Lung (tissue), 12 donors: Measurements from ENCODE around the gene KCNB1. TPM values are rescaled to one million over a fixed set of nuclear protein-coding genes. Genes with fewer than 3 reads are reported as not detected.

Experiments
- ATAC-seq: fragments of 200-7000 bp; cut with Tn5 transposase; one replicate; pipeline ENCODE4 v1.9.1; 2020; ENCODE audit warnings: moderate number of reproducible peaks; ENCODE audit not compliant: insufficient read depth, low FRiP score
- DNase-seq, 3 donors: peaks; one replicate each; pipeline ENCODE4 v3.0.0-alpha.2; 2013 to 2017
- H3K27ac ChIP-seq, 2 donors: one replicate each; pipeline ENCODE4 v1.5.1; 2013; ENCODE audit warnings: mild to moderate bottlenecking in 2 of 2, moderate library complexity in 2 of 2, control low read depth in 1 of 2, inconsistent platforms in 1 of 2, low read depth in 1 of 2, low read length in 1 of 2
- H3K27me3 ChIP-seq, 3 donors: one replicate each; pipeline ENCODE4 v1.5.1; 2013; ENCODE audit warnings: low read length in 2 of 3; ENCODE audit not compliant: control insufficient read depth in 3 of 3, insufficient read depth in 3 of 3
- H3K36me3 ChIP-seq, 4 donors: one replicate each; pipeline ENCODE4 v1.5.1; 2013; ENCODE audit warnings: low read length in 4 of 4, mild to moderate bottlenecking in 1 of 4, moderate library complexity in 1 of 4; ENCODE audit not compliant: control insufficient read depth in 4 of 4, insufficient read depth in 4 of 4
- H3K4me1 ChIP-seq, 5 donors: one replicate each; pipeline ENCODE4 v1.5.1; 2013; ENCODE audit warnings: low read length in 5 of 5, mild to moderate bottlenecking in 2 of 5, moderate library complexity in 1 of 5; ENCODE audit not compliant: control insufficient read depth in 5 of 5, insufficient read depth in 5 of 5
- H3K4me3 ChIP-seq: one replicate; pipeline ENCODE4 v1.5.1; 2013; ENCODE audit warnings: mild to moderate bottlenecking, control low read depth, moderate library complexity
- H3K9ac ChIP-seq, 2 donors: one replicate each; pipeline ENCODE4 v1.5.1; 2013; ENCODE audit warnings: low read length in 2 of 2, control low read depth in 1 of 2; ENCODE audit not compliant: insufficient read depth in 1 of 2
- H3K9me3 ChIP-seq, 4 donors: one replicate each; pipeline ENCODE4 v1.5.1; 2013; ENCODE audit warnings: low read length in 3 of 4, mild to moderate bottlenecking in 1 of 4, moderate library complexity in 1 of 4; ENCODE audit not compliant: control insufficient read depth in 4 of 4, insufficient read depth in 3 of 4
- WGBS, 2 donors: extraction: QIAGEN DNeasy Blood & Tissue Kit; methylation state at CpG; one replicate each; pipeline ENCODE4 v1.1.7; 2013; 5-methylcytosine and 5-hydroxymethylcytosine counted together
- polyA plus RNA-seq, 2 donors: library from polyadenylated mRNA; stranded (reverse); fragments of 200-250 nt; gene quantifications; one replicate each; pipeline ENCODE4 v1.2.1, GENCODE V29; 2013
- total RNA-seq, 2 donors: library from RNA; depleted of rRNA in 1 of 2; stranded (reverse); fragments of >200 nt in 1 of 2; gene quantifications; one replicate each; pipeline ENCODE4 v1.2.1, GENCODE V29; 2014 to 2021
- TF ChIP-seq, protein P1 (sequence below): IDR thresholded peaks from 2 replicates; pipeline ENCODE4 v1.5.1; 2012; ENCODE audit warnings: mild to moderate bottlenecking; ENCODE audit errors: control extremely low read depth, extremely low read depth
- donor health status: control.
- donor health status: control.
- donor health status: Bipolar disorder and iron deficiency.
- donor health status: healthy.
- donor health status: DM: yes; HTN: yes; CAD: no.

KCNB1 gene
- total and polyA plus RNA-seq, 4 donors = 0.11 to 1.0 (median 0.57) TPM

GRCh38 chr20:49479785-49480184, 2.7 kb downstream of the KCNB1 start:
- Histone ChIP-seq H3K4me1 (peaks cover 0 to 6% (median 2%) of the 10 kb centered on the region in 5 donors), H3K9me3 (peaks cover 0 to 5% (median 0%) of the 10 kb centered on the region in 4 donors), H3K27me3 (peaks cover 0 to 36% (median 6%) of the 10 kb centered on the region in 3 donors), H3K27ac (no peak overlapping the region), H3K36me3 (no peaks in the 10 kb centered on the region), H3K9ac (no peak overlapping the region), H3K4me3 (no peak overlapping the region)
- no peak for ATAC-seq
- WGBS, 2 donors = 56 to 60% methylated on average over 6 of the region's 6 CpGs
- TF ChIP-seq, protein P1, sequence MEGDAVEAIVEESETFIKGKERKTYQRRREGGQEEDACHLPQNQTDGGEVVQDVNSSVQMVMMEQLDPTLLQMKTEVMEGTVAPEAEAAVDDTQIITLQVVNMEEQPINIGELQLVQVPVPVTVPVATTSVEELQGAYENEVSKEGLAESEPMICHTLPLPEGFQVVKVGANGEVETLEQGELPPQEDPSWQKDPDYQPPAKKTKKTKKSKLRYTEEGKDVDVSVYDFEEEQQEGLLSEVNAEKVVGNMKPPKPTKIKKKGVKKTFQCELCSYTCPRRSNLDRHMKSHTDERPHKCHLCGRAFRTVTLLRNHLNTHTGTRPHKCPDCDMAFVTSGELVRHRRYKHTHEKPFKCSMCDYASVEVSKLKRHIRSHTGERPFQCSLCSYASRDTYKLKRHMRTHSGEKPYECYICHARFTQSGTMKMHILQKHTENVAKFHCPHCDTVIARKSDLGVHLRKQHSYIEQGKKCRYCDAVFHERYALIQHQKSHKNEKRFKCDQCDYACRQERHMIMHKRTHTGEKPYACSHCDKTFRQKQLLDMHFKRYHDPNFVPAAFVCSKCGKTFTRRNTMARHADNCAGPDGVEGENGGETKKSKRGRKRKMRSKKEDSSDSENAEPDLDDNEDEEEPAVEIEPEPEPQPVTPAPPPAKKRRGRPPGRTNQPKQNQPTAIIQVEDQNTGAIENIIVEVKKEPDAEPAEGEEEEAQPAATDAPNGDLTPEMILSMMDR = no peak
- no peak for DNase-seq

DNA sequence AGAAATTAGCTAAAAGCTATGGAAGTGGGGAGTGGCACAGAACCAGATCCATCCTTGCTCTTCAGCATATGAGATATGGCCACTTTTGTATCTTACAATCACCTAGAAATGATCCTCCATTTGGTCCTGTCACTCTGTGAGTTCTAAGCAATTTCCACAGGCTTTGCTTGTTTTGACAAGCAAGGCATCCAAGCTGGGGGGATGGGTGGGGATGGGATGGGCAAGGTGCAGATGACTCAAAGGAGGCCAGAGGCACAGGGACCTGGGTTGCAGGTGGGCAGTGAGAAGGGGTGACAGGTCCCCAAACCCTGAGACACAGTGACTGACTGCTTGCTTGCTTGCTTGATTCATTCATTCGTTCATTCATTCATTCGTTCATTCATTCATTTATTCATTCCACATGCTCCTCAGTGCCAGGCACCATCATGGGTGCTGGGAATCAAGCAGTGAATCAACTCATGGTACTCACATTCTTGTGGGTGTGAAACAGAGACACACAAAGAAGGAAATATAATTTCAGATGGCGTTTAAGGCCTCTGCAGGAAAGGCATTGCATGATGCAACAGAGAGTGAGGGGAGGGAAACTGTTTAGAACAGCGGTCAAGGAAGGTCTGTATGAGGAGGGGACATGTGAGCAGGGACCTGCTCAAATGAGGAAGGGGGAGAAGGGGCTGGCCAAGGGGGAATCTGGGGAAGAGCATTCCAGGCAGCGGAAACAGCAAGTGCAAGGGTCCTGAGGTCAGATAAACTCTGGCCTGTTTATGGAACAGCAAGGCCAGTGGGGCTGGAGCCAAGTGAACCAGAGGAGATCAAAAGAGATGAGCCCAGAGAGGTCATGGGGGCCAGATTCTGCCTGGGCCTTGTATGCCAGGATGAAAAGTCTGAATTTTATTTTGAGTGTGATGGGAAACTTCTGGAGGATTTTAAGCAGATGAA, 3.4 kb downstream of the KCNB1 start:
- Histone ChIP-seq H3K27me3 (peaks cover 0 to 30% (median 4%) of the 10 kb centered on the region in 3 donors), H3K4me1 (peaks cover 0 to 6% (median 0%) of the 10 kb centered on the region in 5 donors)
- DNase-seq = no peak

DNA sequence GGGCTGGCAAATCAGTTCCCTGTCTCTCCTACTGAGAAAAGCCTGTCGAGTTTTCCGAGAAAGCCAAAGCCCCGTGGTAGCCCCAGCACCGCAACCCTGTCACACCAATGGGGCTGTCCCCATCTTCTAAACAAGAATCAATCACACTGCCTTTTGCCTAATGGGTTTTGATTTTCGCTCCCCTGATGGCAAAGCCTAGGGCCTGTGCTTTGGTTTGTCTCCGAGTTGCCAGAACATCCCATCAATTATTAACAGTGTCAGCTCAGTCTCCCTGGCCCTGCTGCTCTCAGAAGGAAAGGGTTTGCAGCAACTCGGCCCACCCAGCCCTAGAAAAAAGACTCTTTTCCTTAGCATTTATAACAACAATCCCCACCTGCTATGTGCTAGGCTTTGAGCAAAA, 4.2 kb downstream of the KCNB1 start:
- Histone ChIP-seq H3K36me3 (no peaks in the 10 kb centered on the region), H3K9me3 (peaks cover 0 to 5% (median 0%) of the 10 kb centered on the region in 4 donors), H3K4me3 (no peak overlapping the region), H3K4me1 (peaks cover 0 to 3% (median 0%) of the 10 kb centered on the region in 5 donors), H3K27ac (no peak overlapping the region), H3K9ac (no peak overlapping the region), H3K27me3 (peaks cover 0 to 27% (median 4%) of the 10 kb centered on the region in 3 donors)
- 35 to 51% methylated on average over 7 of the region's 7 CpGs for WGBS, 2 donors
- DNase-seq (no peak), ATAC-seq (no peak)
- TF ChIP-seq, protein P1 = no peak

More for the DNA sequence above, 3.4 kb downstream of the KCNB1 start:
- Histone ChIP-seq H3K9me3 (peaks cover 0 to 5% (median 0%) of the 10 kb centered on the region in 4 donors), H3K36me3 (no peaks in the 10 kb centered on the region), H3K27ac (no peak overlapping the region), H3K9ac (no peak overlapping the region), H3K4me3 (no peak overlapping the region)
- TF ChIP-seq, protein P1 = no peak
- ATAC-seq = no peak
- 68 to 69% methylated on average over 5 of the region's 5 CpGs for WGBS, 2 donors
